ENCODE measurements around the gene KLHL22.

- TF ChIP-seq, protein P1, sequence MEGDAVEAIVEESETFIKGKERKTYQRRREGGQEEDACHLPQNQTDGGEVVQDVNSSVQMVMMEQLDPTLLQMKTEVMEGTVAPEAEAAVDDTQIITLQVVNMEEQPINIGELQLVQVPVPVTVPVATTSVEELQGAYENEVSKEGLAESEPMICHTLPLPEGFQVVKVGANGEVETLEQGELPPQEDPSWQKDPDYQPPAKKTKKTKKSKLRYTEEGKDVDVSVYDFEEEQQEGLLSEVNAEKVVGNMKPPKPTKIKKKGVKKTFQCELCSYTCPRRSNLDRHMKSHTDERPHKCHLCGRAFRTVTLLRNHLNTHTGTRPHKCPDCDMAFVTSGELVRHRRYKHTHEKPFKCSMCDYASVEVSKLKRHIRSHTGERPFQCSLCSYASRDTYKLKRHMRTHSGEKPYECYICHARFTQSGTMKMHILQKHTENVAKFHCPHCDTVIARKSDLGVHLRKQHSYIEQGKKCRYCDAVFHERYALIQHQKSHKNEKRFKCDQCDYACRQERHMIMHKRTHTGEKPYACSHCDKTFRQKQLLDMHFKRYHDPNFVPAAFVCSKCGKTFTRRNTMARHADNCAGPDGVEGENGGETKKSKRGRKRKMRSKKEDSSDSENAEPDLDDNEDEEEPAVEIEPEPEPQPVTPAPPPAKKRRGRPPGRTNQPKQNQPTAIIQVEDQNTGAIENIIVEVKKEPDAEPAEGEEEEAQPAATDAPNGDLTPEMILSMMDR (IDR thresholded peaks at IDR 0.05; ENCODE audit: low read depth, low read length, missing input control) = no peak
- TF ChIP-seq JUND (IDR thresholded peaks at IDR 0.05) (no peak), MAX (IDR thresholded peaks at IDR 0.05) (no peak), YY1 (IDR thresholded peaks at IDR 0.05) (no peak), ATF3 (IDR thresholded peaks at IDR 0.05) (no peak)
- TF ChIP-seq, protein P2, sequence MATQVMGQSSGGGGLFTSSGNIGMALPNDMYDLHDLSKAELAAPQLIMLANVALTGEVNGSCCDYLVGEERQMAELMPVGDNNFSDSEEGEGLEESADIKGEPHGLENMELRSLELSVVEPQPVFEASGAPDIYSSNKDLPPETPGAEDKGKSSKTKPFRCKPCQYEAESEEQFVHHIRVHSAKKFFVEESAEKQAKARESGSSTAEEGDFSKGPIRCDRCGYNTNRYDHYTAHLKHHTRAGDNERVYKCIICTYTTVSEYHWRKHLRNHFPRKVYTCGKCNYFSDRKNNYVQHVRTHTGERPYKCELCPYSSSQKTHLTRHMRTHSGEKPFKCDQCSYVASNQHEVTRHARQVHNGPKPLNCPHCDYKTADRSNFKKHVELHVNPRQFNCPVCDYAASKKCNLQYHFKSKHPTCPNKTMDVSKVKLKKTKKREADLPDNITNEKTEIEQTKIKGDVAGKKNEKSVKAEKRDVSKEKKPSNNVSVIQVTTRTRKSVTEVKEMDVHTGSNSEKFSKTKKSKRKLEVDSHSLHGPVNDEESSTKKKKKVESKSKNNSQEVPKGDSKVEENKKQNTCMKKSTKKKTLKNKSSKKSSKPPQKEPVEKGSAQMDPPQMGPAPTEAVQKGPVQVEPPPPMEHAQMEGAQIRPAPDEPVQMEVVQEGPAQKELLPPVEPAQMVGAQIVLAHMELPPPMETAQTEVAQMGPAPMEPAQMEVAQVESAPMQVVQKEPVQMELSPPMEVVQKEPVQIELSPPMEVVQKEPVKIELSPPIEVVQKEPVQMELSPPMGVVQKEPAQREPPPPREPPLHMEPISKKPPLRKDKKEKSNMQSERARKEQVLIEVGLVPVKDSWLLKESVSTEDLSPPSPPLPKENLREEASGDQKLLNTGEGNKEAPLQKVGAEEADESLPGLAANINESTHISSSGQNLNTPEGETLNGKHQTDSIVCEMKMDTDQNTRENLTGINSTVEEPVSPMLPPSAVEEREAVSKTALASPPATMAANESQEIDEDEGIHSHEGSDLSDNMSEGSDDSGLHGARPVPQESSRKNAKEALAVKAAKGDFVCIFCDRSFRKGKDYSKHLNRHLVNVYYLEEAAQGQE (IDR thresholded peaks at IDR 0.05) = no peak
Observed at GRCh38 chr22:20459862-20460261, 35.7 kb downstream of the KLHL22 start.

Data from liver (tissue), 3 donors.